ENCODE data around the gene EGF.

The EGF gene

DNA sequence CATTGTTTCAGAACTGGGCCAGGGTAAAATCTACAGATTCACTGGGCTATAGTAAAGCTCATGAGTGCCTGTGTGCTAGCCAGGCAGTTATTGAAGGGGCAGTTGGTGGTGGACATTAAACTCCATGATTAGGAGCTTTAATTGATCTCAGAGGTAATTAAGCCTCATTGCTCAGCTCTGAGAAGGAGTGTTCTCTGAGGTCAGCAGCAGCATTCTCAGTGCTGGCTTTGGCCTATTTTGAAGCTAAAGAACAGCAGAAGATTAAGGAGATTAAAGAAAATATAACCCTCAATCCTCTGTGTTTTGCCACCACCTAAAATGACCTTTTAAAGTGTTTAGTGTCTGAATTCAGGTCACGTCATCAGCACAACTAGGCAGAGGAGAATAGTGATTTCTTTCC lies 42.5 kb downstream of the EGF start:
- TF ChIP-seq CSDC2 (CRISPR knock-in tag; IDR thresholded peaks at IDR 0.05) (no peak), TOX (CRISPR knock-in tag; IDR thresholded peaks at IDR 0.05; ENCODE audit: borderline replicate concordance) (no peak), CREB5 (CRISPR knock-in tag; IDR thresholded peaks at IDR 0.05; ENCODE audit: low read depth) (no peak), OSR1 (CRISPR knock-in tag; IDR thresholded peaks at IDR 0.05) (no peak), PPARA (CRISPR knock-in tag; IDR thresholded peaks at IDR 0.05; ENCODE audit: borderline replicate concordance) (no peak), ISL1 (CRISPR knock-in tag; IDR thresholded peaks at IDR 0.05) (no peak), ZNF8 (CRISPR knock-in tag; IDR thresholded peaks at IDR 0.05) (no peak), SNAI2 (CRISPR knock-in tag; IDR thresholded peaks at IDR 0.05) (no peak), ZNF565 (CRISPR knock-in tag; conservative IDR thresholded peaks at IDR 0.05; ENCODE audit: low read depth) (no peak), ZNF70 (CRISPR knock-in tag; IDR thresholded peaks at IDR 0.05) (no peak)
- TF ChIP-seq, protein P1, sequence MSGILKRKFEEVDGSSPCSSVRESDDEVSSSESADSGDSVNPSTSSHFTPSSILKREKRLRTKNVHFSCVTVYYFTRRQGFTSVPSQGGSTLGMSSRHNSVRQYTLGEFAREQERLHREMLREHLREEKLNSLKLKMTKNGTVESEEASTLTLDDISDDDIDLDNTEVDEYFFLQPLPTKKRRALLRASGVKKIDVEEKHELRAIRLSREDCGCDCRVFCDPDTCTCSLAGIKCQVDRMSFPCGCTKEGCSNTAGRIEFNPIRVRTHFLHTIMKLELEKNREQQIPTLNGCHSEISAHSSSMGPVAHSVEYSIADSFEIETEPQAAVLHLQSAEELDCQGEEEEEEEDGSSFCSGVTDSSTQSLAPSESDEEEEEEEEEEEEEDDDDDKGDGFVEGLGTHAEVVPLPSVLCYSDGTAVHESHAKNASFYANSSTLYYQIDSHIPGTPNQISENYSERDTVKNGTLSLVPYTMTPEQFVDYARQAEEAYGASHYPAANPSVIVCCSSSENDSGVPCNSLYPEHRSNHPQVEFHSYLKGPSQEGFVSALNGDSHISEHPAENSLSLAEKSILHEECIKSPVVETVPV (CRISPR knock-in tag; IDR thresholded peaks at IDR 0.05): no peak
- TF ChIP-seq, protein P2, sequence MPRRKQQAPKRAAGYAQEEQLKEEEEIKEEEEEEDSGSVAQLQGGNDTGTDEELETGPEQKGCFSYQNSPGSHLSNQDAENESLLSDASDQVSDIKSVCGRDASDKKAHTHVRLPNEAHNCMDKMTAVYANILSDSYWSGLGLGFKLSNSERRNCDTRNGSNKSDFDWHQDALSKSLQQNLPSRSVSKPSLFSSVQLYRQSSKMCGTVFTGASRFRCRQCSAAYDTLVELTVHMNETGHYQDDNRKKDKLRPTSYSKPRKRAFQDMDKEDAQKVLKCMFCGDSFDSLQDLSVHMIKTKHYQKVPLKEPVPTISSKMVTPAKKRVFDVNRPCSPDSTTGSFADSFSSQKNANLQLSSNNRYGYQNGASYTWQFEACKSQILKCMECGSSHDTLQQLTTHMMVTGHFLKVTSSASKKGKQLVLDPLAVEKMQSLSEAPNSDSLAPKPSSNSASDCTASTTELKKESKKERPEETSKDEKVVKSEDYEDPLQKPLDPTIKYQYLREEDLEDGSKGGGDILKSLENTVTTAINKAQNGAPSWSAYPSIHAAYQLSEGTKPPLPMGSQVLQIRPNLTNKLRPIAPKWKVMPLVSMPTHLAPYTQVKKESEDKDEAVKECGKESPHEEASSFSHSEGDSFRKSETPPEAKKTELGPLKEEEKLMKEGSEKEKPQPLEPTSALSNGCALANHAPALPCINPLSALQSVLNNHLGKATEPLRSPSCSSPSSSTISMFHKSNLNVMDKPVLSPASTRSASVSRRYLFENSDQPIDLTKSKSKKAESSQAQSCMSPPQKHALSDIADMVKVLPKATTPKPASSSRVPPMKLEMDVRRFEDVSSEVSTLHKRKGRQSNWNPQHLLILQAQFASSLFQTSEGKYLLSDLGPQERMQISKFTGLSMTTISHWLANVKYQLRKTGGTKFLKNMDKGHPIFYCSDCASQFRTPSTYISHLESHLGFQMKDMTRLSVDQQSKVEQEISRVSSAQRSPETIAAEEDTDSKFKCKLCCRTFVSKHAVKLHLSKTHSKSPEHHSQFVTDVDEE (CRISPR knock-in tag; IDR thresholded peaks at IDR 0.05): no peak
- ATAC-seq: no peak

GRCh38 chr4:109957227-109957626 lies 44.5 kb downstream of the EGF start:
- no peak for TF ChIP-seq ZNF565 (CRISPR knock-in tag; conservative IDR thresholded peaks at IDR 0.05; ENCODE audit: low read depth)
- TF ChIP-seq OSR1 (CRISPR knock-in tag; IDR thresholded peaks at IDR 0.05): no peak
- no peak for TF ChIP-seq ZNF70 (CRISPR knock-in tag; IDR thresholded peaks at IDR 0.05)
- TF ChIP-seq SNAI2 (CRISPR knock-in tag; IDR thresholded peaks at IDR 0.05): no peak
- TF ChIP-seq PATZ1 (CRISPR knock-in tag; IDR thresholded peaks at IDR 0.05; ENCODE audit: borderline replicate concordance): no peak
- TF ChIP-seq, protein P2 (CRISPR knock-in tag; IDR thresholded peaks at IDR 0.05): no peak
- TF ChIP-seq BACH2 (CRISPR knock-in tag; IDR thresholded peaks at IDR 0.05; ENCODE audit: borderline replicate concordance): no peak
- TF ChIP-seq PPARA (CRISPR knock-in tag; IDR thresholded peaks at IDR 0.05; ENCODE audit: borderline replicate concordance): no peak
- TF ChIP-seq, protein P1 (CRISPR knock-in tag; IDR thresholded peaks at IDR 0.05): no peak
- TF ChIP-seq ARNTL (CRISPR knock-in tag; IDR thresholded peaks at IDR 0.05; ENCODE audit: borderline replicate concordance, low read depth): no peak
- TF ChIP-seq POU6F1 (CRISPR knock-in tag; IDR thresholded peaks at IDR 0.05; ENCODE audit: borderline replicate concordance, low read depth): no peak
- no peak for TF ChIP-seq ESRRG (CRISPR knock-in tag; IDR thresholded peaks at IDR 0.05)
- TF ChIP-seq TOX (CRISPR knock-in tag; IDR thresholded peaks at IDR 0.05; ENCODE audit: borderline replicate concordance): no peak
- no peak for TF ChIP-seq ZNF8 (CRISPR knock-in tag; IDR thresholded peaks at IDR 0.05)
- TF ChIP-seq CSDC2 (CRISPR knock-in tag; IDR thresholded peaks at IDR 0.05): no peak
- no peak for TF ChIP-seq ZFP30 (CRISPR knock-in tag; IDR thresholded peaks at IDR 0.05)
- TF ChIP-seq ISL1 (CRISPR knock-in tag; IDR thresholded peaks at IDR 0.05): no peak
- no peak for ATAC-seq

Data from SK-N-SH treated with all-trans-retinoic acid at 6 μM for 48 hours (cell line).